HG03025 (cell line): ENCODE data around the gene ABR.
"Not testable (repeated sequence)": the region's sequence is repeated elsewhere in the genome, so short reads cannot be mapped to it uniquely, and the experiment has no call there.

Experiments
- ATAC-seq: cut with Tn5 transposase; IDR thresholded peaks from one replicate; pipeline ENCODE4 v1.9.1; 2021; ENCODE audit warnings: mild to moderate bottlenecking, moderate library complexity; ENCODE audit not compliant: unreplicated experiment, low FRiP score

ABR gene

GRCh38 chr17:1202291-1202690 is 22.5 kb upstream of the ABR start:
- ATAC-seq = no peak

GRCh38 chr17:1201132-1201702 is 21.4 kb upstream of the ABR start:
- no peak for ATAC-seq

GRCh38 chr17:1199271-1199743 is 19.5 kb upstream of the ABR start:
- ATAC-seq = not testable (repeated sequence)

GRCh38 chr17:1197781-1198490 is 18.2 kb upstream of the ABR start:
- ATAC-seq = no peak

- no peak for ATAC-seq
Observed at GRCh38 chr17:1197379-1197778, 17.6 kb upstream of the ABR start.

- no peak for ATAC-seq
Observed at GRCh38 chr17:1196946-1197345, 17.2 kb upstream of the ABR start.

- no peak for ATAC-seq
Observed at GRCh38 chr17:1192911-1193699, 13.3 kb upstream of the ABR start.

GRCh38 chr17:1190751-1191331 is 11.1 kb upstream of the ABR start:
- ATAC-seq = no peak

GRCh38 chr17:1188812-1189504 is 9.2 kb upstream of the ABR start:
- ATAC-seq = no peak

GRCh38 chr17:1186923-1187771 is 7.4 kb upstream of the ABR start:
- ATAC-seq = no peak

GRCh38 chr17:1186214-1186820 is 6.5 kb upstream of the ABR start:
- ATAC-seq = no peak

GRCh38 chr17:1183171-1183873 is 3.5 kb upstream of the ABR start:
- ATAC-seq = no peak

GRCh38 chr17:1182811-1183170 is 3.0 kb upstream of the ABR start:
- no peak for ATAC-seq

GRCh38 chr17:1181753-1182137 is 2.0 kb upstream of the ABR start:
- no peak for ATAC-seq

- no peak for ATAC-seq
Observed at GRCh38 chr17:1180958-1181752, 1.4 kb upstream of the ABR start.

GRCh38 chr17:1179112-1179817 is 516 bp downstream of the ABR start:
- ATAC-seq = no peak

- no peak for ATAC-seq
Observed at GRCh38 chr17:1177016-1177700, 2.6 kb downstream of the ABR start.
